Kidney epithelial cell (primary cell): ENCODE results near the gene MICAL3. TPM values are rescaled to one million over a fixed set of nuclear protein-coding genes. Genes with fewer than 3 reads are reported as not detected.

Experiments used
- DNase-seq: peaks from one replicate; pipeline ENCODE4 v3.0.0-alpha.2; 2010; ENCODE audit warnings: low read depth
- H3K27me3 ChIP-seq: 2 replicates; pipeline ENCODE4 v1.6.0; 2011; ENCODE audit warnings: low read length; ENCODE audit not compliant: control insufficient read depth, insufficient read depth
- H3K36me3 ChIP-seq: 2 replicates; pipeline ENCODE4 v1.5.1; 2011; ENCODE audit warnings: low read length; ENCODE audit not compliant: control insufficient read depth, insufficient read depth
- H3K4me3 ChIP-seq: 2 replicates; pipeline ENCODE4 v1.5.1; 2011; ENCODE audit warnings: low read depth, mild to moderate bottlenecking, control low read depth, low read length
- total RNA-seq: library from RNA; depleted of rRNA; stranded (reverse); fragments of >200 nt; gene quantifications from 2 replicates; pipeline ENCODE4 v1.2.3, GENCODE V29; 2015
- TF ChIP-seq, protein P1 (sequence below): IDR thresholded peaks from 2 replicates; pipeline ENCODE4 v1.5.1; 2011; ENCODE audit warnings: mild to moderate bottlenecking, moderate library complexity, low read length, control low read depth, inconsistent platforms; ENCODE audit not compliant: insufficient read depth, poor library complexity, severe bottlenecking

The MICAL3 gene
- total RNA-seq, 1 donor from 2014 or later = 38.9 TPM

DNA sequence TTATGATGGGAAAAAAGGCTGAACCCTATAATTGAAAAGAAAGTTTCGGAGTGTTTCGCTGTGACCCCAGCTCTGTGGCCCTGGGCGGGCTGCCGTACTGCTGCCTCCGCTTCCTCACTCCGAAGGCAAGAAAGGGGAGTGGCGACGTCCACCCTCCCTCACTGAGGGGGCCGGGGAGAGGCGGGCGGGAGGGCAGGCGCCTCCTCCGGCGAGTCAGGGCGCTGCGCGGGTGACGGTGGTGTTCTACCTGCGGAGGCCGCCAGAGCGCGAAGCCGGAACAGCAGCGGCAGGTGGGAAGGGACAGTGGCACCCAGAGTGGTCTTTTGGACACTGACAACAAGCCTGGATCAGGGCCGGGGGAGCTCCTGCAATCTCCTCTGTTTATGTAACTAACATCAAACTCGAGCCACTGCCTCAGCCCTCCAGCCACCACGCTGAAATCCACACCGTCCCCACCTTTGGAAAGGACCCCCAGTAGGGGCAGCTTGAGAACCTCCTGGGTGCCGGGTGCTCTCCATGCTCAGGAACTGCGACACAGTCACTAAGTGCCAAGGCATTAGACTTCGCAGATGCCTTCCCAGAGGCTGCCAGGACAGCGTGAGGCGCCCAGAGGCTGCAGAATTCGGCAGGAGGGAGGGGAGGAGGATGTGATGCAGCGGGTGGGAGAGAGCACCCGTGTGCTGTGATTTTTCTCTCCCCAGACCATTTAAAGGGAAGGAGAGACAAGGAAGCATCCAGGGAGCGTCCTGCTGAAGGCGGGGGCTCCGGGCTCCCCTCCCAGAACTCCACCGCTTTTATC lies 275.6 kb downstream of the MICAL3 start:
- TF ChIP-seq, protein P1, sequence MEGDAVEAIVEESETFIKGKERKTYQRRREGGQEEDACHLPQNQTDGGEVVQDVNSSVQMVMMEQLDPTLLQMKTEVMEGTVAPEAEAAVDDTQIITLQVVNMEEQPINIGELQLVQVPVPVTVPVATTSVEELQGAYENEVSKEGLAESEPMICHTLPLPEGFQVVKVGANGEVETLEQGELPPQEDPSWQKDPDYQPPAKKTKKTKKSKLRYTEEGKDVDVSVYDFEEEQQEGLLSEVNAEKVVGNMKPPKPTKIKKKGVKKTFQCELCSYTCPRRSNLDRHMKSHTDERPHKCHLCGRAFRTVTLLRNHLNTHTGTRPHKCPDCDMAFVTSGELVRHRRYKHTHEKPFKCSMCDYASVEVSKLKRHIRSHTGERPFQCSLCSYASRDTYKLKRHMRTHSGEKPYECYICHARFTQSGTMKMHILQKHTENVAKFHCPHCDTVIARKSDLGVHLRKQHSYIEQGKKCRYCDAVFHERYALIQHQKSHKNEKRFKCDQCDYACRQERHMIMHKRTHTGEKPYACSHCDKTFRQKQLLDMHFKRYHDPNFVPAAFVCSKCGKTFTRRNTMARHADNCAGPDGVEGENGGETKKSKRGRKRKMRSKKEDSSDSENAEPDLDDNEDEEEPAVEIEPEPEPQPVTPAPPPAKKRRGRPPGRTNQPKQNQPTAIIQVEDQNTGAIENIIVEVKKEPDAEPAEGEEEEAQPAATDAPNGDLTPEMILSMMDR = peak; percentile 40
- H3K36me3 ChIP-seq = no peaks in the 10 kb centered on the region
- H3K4me3 ChIP-seq = no peak overlapping the region
- DNase-seq = no peak
- no peaks in the 10 kb centered on the region for H3K27me3 ChIP-seq

DNA sequence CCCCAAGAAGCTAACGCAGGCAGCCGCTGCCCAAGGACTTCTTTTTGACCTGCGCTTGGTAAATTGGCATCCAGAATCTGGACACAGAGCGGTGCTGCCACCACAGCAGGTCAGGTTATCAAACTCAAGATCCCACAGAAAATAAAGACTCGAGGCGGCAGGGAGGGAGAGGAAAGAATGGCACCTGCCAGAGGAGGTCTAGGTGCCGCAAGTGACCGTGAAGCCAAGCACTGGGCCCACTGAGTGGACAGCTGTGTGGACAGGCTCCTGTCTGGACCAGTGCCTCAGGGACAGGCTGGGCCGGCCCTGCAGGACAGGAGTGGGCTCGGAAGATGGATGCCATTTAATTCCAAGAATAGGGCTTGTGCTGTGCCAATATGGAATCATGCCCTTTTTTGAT lies 277.4 kb downstream of the MICAL3 start:
- TF ChIP-seq, protein P1 = no peak
- no peaks in the 10 kb centered on the region for H3K36me3 ChIP-seq
- DNase-seq = no peak

DNA sequence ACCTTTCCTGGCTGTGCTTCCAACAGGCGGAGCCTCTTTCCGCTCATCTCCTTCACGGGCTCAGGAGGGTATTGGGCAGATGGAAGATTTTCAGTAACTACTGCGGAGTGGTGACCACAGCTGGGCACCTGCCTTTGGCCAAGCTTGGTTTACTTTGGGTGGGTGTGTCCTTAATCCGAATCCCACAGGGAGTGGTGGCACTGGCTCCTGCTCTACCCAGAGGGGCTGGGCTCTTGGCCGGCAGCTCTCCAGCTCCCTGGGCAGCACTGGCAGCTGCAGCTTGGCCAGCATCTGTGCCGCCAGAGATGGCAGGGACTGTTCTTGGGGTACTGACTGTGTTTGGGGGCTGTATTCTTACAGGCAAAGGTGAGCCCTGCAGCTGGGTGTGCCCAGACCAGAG lies 279.9 kb downstream of the MICAL3 start:
- Histone ChIP-seq H3K4me3 (no peak overlapping the region), H3K36me3 (no peaks in the 10 kb centered on the region), H3K27me3 (no peaks in the 10 kb centered on the region)
- TF ChIP-seq, protein P1 = no peak
- DNase-seq = no peak

More for the DNA sequence above, 277.4 kb downstream of the MICAL3 start:
- Histone ChIP-seq H3K27me3 (no peaks in the 10 kb centered on the region), H3K4me3 (no peak overlapping the region)

DNA sequence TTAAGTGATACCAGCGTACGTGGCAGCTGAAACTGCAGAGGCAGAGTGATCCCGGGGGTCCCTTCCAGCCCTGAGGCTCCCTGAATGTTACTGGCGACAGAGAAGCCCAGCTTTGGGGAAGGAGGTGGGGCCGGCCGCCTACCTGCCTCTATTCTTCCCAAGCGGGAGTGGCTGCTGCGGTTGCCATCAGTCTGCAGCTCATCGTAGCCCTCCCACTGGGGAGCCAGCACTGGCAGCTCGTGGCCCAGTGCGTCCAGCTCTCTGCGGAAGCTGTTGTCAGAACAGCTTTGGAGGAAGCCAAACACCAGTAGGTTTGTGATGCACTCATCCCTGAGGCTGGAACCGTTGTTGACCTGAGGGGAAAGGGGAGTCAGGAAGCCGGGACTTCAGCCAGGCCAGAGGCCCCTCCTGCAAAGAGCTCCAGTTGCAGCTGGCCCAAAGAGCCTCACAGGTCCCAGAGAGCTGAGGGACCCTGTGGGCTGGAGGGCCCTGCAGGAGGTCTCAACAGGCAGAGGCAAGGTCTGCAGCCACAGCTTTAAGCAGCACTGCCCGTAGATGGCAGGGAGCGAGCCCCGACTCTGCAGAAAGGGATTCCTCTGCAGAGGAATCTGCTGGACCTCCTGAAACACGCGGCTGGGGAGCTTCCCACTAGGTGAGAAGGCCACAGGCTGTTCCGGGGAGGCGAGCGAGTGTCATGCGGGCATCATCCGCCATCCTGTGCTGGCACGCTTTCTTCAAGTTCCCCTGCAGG lies 280.5 kb downstream of the MICAL3 start:
- TF ChIP-seq, protein P1 = no peak
- no peaks in the 10 kb centered on the region for H3K27me3 ChIP-seq
- no peak overlapping the region for H3K4me3 ChIP-seq
- no peaks in the 10 kb centered on the region for H3K36me3 ChIP-seq
- no peak for DNase-seq

DNA sequence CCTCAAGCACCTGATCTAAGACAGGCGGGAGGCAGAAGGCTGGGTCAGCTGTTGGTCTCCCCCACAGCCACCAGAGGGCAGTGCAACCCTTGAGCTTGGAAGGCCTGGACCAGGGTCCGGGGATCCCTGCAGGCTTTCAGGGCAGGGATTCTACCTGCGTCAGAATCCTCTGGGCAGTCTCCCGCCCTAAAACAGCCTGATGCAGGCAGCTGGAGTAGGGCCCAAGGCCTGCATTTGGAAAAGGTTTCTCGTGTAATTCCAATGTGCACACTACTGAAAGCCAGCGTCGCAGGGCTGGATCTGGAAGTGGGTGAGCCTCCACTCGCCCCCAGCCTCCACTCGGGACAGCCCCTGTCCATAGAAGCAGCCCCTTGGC lies 281.8 kb downstream of the MICAL3 start:
- peak; percentile 23 for DNase-seq
- Histone ChIP-seq H3K36me3 (no peaks in the 10 kb centered on the region), H3K27me3 (no peaks in the 10 kb centered on the region), H3K4me3 (no peak overlapping the region)
- TF ChIP-seq, protein P1 = peak; percentile 94
